SU-DHL-6 (cell line): ENCODE results near the gene SDK2.

Experiments used
- CTCF ChIP-seq: fragments of 200-600 bp; sonication (generic); IDR thresholded peaks from one replicate; pipeline ENCODE4 v1.5.1; 2017; ENCODE audit warnings: antibody characterized with exemption, mild to moderate bottlenecking, low read length, moderate library complexity; ENCODE audit not compliant: insufficient read depth, poor library complexity, severe bottlenecking
- EZH2phosphoT487 ChIP-seq: fragments of 200-600 bp; sonication (generic), shearing (Covaris generic); conservative IDR thresholded peaks from 2 replicates; pipeline ENCODE4 v1.6.1; 2018; ENCODE audit warnings: mild to moderate bottlenecking, antibody characterized with exemption, low read length, moderate library complexity, mixed read lengths

- TF ChIP-seq CTCF, result no peak
- TF ChIP-seq EZH2phosphoT487, result no peak
Measured at GRCh38 chr17:73316919-73317505, 327.2 kb downstream of the SDK2 start.
